ENCODE data around the gene PRR19.

Gene PRR19

DNA sequence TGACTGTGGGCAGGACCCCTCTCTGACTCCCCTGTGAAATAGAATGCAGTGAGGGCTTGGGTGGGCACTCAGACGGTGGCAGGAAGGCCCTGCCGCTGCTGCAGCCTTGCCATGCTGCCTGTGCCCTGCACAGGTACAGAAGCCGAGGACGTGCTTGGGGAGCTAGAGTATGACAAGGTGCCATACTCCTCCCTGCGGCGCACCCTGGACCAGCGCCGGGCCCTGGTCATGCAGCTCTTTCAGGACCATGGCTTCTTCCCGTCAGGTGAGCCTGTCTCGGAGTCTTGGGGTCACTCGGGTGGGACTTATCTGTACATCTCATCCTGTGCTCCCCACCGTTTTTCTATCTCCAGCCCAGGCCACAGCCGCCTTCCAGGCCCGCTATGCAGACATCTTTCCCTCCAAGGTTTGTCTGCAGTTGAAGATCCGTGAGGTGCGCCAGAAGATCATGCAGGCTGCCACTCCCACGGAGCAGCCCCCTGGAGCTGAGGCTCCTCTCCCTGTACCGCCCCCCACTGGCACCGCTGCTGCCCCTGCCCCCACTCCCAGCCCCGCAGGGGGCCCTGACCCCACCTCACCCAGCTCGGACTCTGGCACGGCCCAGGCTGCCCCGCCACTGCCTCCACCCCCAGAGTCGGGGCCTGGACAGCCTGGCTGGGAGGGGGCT lies 7.3 kb upstream of the PRR19 start:
- DNase-seq: no peak

DNA sequence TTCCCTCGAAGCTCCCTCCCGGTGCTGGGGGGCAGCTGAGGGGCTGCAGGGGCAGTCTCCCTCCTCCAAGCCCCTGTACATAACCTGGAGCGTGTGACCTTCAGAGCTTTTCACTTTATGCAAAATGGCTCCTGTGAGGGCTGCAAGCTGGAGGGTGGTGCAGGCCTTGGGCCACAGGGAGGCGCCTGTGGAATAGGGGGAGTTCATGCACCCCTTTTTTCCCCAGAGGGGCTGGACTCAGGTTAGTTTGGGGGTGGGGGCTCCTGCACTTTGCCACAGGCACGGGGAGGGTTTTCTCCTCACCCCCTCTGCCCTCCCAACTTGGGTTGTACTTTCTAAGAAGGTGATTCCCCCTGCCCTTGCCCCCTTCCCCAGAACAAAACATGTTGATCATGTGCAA lies 6.6 kb upstream of the PRR19 start:
- no peak for DNase-seq

DNA sequence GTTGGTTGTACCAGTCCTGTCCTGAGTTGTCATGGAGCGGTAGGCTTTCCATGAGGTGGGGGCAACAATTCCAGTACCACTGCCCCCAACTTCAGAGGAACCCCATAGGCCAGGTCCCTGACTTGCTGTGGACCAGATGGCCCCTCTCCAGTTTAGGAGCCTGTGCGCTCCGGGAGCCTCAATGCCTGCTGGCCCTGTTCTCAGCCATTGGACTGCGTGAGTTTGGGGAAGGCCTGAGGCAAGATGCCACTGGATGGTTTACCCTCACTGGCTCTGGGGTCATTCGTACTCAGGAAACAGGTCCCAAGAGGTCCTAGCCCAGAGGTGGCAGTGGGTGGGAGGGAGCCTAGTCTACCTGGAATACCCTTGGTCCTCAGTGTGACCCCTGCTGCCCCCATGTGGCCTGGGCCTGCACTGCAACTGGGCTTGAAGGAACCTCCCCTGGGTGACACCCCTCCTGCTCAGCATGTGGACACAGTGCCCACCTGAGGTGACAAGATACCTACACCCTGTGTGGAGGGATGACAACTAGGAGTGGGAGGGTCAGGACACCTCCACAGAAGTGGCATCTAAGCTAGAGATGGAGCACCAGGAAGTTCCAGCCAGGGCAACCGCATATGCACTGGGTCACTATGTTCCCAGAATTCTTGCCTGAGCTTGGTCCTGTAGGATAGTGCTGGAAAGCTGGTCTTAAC lies 6.0 kb upstream of the PRR19 start:
- DNase-seq: peak in 50 of 56 donors; percentile 7 to 87 (median 54)

DNA sequence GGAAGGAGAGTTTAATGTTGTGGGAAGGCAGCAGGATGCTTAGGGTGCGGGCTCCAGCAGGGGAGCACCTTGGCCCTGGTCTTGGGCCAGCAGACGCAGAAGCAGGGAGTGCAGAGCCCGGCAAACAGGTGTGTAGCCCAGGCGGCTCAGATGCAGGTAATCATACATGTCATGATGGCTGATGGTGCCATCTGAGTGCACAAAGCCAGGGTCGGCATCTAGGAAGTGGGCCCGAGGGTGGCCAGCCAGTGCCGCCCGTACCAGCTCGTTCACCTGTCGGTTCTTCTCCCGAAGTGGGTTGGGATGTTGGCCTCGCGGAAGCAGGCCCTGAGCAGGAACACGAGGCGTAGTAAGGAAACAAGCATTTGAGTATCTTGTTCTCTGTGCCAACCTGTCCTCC lies 4.9 kb upstream of the PRR19 start:
- DNase-seq: no peak

DNA sequence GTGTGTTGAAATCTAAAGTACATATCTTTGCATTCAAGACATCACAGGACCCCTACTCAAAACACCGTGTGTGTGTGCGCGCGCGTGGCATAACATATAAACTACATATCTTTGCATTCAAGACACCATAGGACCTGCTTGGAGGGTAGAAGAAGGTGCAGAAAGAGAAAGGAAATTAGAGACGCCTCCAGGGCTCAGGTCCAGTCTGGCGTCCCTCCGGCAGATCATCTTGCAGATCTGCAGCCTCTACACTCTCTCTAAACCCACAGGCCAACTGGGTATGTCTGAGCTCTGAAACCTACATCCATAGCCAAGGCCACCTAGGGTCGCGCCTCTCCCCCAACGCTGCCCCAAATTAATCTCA lies 1.2 kb downstream of the PRR19 start:
- no peak for DNase-seq

DNA sequence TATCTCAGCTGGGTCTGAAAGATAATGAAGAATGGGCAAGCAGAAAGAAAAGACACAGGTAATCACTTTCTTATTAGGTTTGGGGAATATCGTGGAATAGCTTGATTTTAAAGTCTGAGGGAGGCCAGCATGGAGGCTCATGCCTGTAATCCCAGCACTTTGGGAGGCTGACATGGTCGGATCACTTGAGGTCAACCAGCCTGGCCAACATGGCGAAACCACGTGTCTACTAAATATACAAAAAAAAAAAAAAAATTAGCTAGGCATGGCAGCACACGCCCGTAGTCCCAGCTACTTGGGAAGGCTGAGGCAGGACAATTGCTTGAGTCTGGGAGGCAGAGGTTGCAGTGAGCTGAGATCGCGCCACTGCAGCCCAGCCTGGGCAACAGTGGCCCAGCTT lies 1.9 kb downstream of the PRR19 start:
- no peak for DNase-seq

DNA sequence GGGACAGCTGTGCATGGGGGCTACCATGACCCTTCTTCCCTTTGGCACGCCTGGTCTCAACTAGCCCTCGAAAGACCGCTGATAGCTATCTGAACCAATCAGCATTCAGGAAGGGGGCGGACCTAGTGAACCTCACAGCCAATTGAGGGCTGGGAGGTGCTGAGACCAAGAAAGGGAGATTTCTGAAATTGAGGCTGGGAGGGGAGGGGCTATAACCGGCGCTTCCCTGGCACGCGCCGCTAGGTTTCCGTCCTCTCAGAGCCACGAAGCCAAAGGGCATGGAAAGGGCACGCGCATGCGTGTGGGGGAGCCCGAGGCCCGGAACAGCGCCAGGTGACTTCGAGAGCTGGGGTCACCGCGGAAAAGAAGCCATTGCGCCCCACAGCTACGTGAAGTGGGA lies 4.7 kb downstream of the PRR19 start:
- DNase-seq: no peak

DNA sequence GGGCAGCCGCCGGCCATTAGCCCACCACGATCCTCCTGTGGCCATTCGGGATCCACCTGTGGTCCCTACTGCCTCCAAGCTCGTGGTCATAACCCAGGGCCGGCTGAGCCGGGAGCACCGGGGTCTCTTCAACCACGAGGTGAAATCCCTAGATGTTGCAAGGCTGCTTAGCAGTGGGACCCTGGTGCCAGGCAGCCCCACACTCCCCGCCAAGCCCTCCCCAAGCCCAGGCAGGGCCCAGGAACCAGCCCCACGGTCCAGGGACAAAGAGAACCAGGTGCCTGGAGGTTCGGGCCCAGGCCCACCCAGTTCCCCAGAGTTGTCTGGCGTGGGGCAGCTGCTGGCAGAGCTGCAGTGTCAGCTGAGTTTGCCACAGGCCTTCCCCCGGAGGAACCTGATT lies 7.8 kb downstream of the PRR19 start:
- DNase-seq: no peak

DNA sequence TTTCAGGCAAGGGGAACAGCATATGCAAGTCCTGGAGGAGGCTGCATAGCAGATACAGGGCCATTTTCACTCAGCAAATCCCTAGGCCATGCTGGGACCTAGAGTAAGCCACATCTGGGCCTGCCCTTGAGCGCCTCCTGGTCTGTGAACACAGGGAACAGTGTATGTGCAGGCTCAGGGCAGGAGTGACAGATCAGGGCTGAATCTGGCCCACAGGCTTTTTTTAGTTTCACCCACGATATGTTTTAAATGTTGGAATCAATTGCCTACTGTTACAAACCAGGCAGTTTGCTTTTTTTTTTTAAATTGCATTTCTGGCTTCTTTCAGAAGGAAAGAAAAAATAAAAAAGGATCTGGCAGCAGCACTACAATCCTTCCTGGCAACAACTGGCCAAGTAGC lies 9.7 kb downstream of the PRR19 start:
- DNase-seq: no peak

DNA sequence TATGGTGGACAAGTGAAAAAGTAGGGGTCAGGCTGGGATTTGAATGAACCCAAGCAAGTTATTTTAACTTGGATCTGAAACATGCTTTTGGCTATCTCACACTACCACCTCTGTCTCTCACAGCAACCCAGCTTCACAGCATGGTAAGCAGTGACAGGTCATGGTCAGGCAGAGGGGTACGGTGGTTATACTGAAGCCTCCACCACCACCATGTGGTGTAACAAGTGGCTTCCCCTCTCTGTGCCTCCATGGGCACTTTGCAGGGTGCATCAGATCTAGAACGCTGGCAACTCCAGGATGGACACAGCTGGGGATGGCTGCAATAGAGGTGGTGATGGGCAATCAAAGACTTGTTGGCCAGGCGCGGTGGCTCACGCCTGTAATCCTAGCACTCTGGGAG lies 10.4 kb downstream of the PRR19 start:
- DNase-seq: no peak

DNA sequence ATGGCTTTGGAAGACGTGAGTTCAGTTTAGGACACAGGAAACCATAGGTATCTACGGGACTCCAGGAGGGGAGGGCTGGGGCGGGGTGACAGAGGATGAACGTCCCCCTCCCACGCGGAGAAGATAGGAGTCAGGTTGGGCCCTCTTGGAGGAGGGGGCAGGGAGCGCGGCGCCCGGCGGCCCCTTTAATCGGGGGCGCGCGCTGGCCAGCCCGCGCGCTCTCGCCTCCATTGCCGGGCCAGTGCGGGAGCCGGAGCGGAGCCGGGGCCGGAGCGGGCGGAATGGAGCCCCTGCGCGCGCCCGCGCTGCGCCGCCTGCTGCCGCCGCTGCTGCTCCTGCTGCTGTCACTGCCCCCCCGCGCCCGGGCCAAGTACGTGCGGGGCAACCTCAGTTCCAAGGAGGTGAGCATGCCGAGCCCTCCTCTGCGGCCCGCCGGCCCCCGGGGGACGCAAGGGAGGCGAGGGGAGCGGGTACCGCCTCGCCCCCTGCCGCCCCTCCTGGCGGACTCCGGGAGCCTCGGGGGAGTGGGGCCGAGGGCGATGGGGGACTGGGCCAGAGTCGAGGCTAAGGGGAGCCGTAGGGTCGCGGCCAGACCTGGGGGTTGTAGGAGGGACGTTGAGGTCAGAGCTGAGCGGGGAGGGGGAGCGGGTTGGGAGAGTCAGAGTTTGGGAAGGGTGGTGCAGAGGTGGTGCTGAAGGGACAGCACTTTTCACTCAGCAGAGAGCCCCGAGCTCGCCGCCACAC lies 11.3 kb downstream of the PRR19 start, which contains the start of gene TMEM145:
TMEM145 (plus strand) TSS at position 214 of the 744 bp plus-strand sequence; CDS start at position 282, 68 bp downstream.
- DNase-seq: peak in 28 of 56 donors; percentile 13 to 71 (median 34)

DNA sequence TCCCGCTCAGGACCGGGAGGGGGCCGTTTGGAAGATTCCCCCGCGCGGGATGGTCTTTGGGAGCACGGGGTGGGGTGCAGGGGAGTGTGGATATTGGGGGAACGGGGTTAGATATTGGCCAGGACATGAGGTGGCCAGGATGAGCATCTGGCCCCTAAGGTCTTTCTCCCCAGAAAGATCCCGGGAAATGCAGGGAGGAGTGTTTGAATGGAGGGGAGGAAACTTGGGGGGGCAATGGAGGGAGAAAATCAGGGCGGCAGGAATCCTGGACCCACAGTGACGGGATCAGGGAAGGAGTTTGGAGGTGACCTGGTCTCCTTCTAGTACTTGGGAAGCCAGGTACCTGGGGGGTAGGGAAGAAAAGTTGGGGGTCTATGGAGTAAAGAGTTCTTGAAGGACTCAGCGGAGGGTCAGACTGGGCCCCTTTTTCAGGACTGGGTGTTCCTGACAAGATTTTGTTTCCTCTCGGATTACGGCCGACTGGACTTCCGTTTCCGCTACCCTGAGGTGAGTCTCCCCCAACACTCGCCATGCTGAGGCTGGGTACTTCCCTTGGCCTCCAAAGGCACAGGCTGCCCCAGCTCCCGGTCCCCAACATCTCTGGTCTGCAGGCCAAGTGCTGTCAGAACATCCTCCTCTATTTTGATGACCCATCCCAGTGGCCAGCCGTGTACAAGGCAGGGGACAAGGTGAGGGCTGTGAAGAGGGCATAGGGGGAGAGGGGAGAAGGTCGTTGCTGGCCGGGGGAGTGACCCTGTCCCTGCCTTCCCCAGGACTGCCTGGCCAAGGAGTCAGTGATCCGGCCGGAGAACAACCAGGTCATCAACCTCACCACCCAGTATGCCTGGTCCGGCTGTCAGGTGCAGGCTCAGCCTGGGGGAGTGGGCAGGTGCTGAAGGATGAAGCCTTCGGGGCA lies 12.2 kb downstream of the PRR19 start:
- no peak for DNase-seq

DNA sequence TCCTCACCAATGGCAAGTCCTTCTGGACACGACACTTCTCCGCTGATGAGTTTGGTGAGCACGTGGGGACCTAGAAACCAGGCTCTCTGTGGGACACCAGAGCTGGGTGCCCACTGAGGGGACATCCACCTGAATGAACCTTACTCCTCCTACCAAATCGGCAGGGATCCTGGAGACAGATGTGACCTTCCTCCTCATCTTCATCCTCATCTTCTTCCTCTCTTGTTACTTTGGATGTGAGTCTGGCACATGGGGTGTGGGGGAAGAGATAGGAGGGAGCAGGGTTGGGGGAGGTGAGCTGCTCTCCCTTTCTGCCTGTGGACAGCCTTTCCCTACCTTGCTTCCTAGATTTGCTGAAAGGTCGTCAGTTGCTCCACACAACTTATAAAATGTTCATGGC lies 13.1 kb downstream of the PRR19 start:
- DNase-seq: no peak

DNA sequence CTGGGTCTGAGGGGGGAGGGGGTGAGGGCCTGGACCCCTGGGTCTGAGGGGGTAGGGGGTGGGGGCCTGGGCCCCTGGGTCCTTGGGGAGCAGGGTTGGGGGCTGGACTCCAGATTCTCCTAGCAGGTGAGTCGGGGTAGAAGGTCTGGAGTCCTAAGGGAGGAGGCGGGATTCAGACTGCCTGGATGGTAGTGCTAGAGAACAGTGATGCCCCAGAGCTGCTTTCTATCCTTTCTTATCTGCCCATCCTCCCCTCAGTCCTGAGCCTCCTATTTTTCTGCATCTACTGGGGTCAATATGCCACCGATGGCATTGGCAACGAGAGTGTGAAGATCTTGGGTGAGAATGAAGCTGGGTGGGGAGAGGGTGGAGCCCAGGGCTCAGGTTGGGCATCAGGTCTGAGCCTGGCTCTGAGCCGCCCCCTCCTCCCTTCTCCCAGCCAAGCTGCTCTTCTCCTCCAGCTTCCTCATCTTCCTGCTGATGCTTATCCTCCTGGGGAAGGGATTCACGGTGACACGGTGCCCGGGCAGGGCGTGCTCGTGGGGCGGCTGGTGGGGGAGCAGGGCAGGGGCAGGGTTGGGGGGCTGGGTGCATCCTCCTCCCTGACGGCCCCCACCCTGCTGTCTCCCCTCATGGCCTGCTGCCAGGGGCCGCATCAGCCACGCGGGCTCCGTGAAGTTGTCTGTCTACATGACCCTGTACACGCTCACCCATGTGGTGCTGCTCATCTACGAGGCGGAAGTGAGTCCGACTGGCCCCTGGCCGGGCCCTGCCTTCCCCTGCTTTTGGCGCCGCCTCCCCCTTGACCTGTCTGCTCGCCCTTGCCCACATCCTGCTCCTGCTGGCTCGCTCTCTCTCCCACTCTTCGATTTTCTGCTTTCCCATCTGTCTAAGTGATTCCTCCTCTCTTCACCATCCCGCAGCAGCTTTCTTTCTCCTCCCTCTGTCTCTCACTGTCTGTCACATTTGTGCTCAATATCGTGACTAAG lies 14.6 kb downstream of the PRR19 start:
- peak in 6 of 56 donors; percentile 7 to 18 (median 16) for DNase-seq

DNA sequence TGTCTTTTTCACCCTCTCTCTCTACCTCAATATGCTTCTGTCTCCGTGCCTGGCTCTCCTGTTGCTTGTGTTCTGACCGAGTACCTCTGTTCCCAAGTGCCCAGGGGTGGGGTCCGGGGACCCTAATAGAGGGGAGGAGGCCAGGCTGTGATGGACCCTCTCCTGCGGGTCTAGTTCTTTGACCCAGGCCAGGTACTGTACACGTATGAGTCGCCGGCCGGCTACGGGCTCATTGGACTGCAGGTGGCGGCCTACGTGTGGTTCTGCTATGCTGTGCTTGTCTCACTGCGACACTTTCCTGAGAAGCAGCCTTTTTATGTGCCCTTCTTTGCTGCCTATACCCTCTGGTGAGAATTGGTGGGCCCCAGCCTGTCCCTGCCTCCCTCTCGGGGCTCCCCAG lies 15.6 kb downstream of the PRR19 start:
- no peak for DNase-seq

DNA sequence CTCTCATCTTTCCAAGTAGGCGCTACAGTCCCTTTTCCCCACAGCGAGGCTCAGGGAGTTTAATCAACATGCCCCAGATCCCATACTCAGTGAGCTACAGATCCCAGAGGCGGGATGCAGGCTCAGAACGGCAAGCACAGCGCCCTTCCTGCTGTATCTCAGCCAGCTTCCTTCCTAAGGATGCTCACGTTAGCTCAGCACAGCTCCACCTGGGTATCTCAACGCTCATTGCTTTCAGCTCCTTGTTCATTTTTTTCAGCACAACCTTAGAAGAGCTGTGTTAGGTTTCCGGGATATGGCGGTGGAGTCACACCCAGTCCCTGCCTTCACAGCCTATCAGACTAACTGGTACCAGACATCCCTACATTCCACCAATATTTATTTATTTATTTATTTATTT lies 20.4 kb downstream of the PRR19 start:
- no peak for DNase-seq

DNA sequence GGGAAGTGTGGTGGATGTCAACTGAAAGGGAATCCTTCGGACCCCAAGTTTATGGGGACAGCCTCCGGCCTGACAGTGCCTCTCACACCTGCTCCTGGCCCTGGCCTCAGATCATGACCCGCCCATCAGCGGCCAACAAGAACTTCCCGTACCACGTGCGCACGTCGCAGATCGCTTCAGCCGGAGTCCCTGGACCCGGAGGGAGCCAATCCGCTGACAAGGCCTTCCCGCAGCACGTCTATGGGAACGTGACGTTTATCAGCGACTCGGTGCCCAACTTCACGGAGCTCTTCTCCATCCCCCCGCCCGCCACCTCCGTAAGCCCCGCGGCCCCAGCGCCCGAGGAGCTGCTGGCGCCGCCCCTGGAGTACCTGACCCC lies 21.5 kb downstream of the PRR19 start:
- DNase-seq: no peak

DNA sequence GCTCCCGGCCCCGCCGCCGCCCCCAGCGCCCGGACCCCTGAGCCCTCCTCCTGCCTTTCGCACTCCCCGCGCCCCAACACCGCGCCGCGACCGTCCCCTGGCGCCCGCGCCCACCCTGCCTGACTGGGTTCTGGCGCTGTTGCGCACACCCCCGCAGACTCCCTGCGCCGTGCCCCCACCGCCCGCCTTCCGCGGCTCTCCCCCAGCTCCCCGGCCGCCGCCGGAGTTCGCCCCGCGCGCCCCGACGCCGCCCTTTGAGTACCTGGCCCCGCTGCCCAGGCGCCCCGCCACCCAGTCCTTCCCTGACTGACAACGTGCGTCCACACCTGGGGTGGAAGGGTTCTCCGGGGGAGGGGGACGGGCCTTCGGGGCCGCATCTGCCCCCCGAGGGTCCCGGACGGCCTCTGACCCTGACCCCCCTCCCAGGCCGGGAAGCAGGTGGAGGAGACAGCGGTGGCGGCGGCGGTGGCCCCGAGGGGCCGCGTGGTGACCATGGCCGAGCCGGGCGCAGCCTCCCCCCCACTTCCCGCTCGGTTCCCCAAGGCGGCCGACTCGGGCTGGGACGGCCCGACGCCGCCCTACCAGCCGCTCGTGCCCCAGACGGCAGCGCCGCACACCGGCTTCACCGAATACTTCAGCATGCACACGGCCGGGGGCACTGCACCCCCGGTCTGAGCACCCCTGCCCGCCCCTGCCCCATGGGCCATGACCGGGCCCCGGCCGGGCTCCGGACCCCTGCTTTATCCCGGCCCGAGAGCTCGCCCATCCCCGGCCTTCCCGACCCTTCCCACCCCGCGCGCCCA lies 22.1 kb downstream of the PRR19 start:
- peak in 1 of 56 donors; percentile 23 for DNase-seq

DNA sequence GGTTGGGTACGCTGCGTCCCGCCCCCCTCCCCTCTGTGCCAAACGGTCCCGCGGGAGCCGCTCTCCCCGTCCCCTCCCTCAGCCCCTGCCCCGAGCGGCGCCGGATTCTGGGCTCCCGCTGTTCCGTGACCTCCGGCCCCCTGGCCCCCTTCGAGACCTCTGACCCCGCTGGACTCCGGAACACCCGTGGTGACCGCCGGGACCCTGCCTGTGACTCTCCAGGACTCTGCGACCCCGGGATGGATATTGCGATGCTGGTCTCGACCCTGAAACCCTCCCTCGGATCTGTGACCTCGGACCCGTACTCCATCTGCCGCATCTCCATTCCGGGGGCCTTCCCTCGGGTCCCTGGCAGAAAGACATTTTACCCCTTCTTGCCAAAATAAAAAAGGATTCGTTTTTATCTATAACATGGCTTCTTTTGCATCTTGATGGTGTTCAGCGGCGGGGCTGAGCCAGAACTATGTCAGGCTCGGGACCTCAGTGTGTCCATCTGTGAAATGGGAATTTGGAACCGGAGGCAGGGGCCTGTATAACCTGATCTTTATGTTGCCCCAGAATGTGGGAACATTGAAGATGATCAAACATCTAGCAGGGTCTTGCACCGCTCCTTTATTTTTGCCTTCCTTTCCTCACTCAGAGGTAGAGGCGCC lies 22.8 kb downstream of the PRR19 start:
- peak in 1 of 56 donors; percentile 45 for DNase-seq

Data from amygdala (tissue), 56 donors.